Measurements from ENCODE around the gene TEX52. TPM values are rescaled to one million over a fixed set of nuclear protein-coding genes. Genes with fewer than 3 reads are reported as not detected.

Gene TEX52
- total and polyA plus RNA-seq, 10 of the 15 experiments (the other 5 are each of a cell fraction or from before 2014, with no cell fraction given): 0.23 TPM; not detected in 9

DNA sequence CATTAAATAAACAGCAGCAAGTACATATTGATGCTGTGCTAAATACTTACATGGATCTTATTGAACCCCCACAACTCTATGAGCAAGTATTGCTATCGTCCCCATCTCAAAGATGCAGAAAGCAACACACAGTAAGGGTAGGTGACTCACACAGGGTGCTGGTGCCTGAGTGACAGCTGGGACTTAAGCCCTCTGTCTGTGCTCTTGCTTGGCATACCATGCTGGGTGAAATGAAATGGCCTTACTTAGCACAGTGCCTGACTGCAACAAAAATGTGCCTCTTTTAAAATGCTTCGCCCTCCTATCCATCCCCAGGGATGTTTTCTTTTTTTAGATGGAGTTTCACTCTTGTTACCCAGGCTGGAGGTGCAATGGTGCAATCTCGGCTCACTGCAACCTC, 788 bp downstream of the TEX52 start (continued):
- TF ChIP-seq, protein P1, sequence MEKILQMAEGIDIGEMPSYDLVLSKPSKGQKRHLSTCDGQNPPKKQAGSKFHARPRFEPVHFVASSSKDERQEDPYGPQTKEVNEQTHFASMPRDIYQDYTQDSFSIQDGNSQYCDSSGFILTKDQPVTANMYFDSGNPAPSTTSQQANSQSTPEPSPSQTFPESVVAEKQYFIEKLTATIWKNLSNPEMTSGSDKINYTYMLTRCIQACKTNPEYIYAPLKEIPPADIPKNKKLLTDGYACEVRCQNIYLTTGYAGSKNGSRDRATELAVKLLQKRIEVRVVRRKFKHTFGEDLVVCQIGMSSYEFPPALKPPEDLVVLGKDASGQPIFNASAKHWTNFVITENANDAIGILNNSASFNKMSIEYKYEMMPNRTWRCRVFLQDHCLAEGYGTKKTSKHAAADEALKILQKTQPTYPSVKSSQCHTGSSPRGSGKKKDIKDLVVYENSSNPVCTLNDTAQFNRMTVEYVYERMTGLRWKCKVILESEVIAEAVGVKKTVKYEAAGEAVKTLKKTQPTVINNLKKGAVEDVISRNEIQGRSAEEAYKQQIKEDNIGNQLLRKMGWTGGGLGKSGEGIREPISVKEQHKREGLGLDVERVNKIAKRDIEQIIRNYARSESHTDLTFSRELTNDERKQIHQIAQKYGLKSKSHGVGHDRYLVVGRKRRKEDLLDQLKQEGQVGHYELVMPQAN (conservative IDR thresholded peaks at IDR 0.05): no peak
- TF ChIP-seq, protein P2, sequence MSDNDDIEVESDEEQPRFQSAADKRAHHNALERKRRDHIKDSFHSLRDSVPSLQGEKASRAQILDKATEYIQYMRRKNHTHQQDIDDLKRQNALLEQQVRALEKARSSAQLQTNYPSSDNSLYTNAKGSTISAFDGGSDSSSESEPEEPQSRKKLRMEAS (IDR thresholded peaks at IDR 0.05; ENCODE audit: low read depth, low read length): no peak
- TF ChIP-seq MTA3 (IDR thresholded peaks at IDR 0.05; ENCODE audit: borderline replicate concordance, low read length): no peak

DNA sequence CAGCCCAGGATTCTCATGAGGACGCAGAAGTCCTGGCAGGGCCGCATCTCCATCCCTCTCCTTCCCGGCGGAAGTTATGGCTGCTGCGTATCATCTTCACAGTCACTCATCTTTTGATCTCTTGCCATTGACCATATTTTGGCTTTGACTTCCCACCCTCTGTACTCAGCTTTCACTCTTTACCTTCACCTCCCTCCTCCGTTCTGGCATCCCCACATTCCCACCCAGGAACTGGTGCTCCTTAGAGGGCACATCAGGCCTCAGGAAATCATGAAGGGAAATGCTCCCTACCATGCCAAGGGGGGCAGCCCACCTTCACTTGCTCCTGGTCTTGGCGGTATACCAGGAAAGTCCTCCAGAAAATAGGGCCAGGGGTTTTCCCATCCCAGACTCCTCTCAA, 1.3 kb downstream of the TEX52 start:
- no peak overlapping the region for H2AFZ ChIP-seq (ENCODE audit: control insufficient read depth, low read depth, low read length)
- H4K20me1 ChIP-seq (ENCODE audit: control insufficient read depth, insufficient read depth): no peaks in the 10 kb centered on the region
- H3K79me2 ChIP-seq (ENCODE audit: control insufficient read depth, insufficient read depth, low read length): no peaks in the 10 kb centered on the region
- no peaks in the 10 kb centered on the region for H3K9me3 ChIP-seq (replicated peaks; ENCODE audit: control insufficient read depth, insufficient read depth, low read length)
- ChIA-PET CTCF (interaction anchor here (3.0 kb wide), 1 partner anchor 89 kb away, joined by 24 read pairs; no protein-coding TSS in a partner anchor), POLR2A (no interaction called here), SMC1A (ENCODE audit: uncharacterized antibody, unreplicated experiment) (no interaction called here), RAD21 (ENCODE audit: unreplicated experiment) (no interaction called here)
- WGBS (ENCODE audit: insufficient coverage, insufficient replicate concordance, low lambda C conversion rate, missing lambda C conversion rate): 96% methylated on average over 7 of the region's 7 CpGs
- in situ Hi-C loops (cut with MboI) (no loop called here), intact Hi-C loops (cut with micrococcal nuclease; ENCODE audit: unreplicated experiment) (no loop called here)
- no peaks in the 10 kb centered on the region for H3K27me3 ChIP-seq (replicated peaks in 1 of 2; ENCODE audit: control insufficient read depth in 2 of 2, insufficient read depth in 2 of 2, low read length in 1 of 2)
- H3K4me1 ChIP-seq (ENCODE audit: control insufficient read depth, insufficient read depth, low read length): no peaks in the 10 kb centered on the region
- TF ChIP-seq SUPT20H (IDR thresholded peaks at IDR 0.05; ENCODE audit: borderline replicate concordance, control insufficient read depth, low read depth, low read length) (no peak), HCFC1 (IDR thresholded peaks at IDR 0.05; ENCODE audit: low read length) (no peak), BHLHE40 (IDR thresholded peaks at IDR 0.05; ENCODE audit: borderline replicate concordance in 1 of 2, low read depth in 2 of 2, low read length in 1 of 2) (no peak)
- TF ChIP-seq, protein P3, sequence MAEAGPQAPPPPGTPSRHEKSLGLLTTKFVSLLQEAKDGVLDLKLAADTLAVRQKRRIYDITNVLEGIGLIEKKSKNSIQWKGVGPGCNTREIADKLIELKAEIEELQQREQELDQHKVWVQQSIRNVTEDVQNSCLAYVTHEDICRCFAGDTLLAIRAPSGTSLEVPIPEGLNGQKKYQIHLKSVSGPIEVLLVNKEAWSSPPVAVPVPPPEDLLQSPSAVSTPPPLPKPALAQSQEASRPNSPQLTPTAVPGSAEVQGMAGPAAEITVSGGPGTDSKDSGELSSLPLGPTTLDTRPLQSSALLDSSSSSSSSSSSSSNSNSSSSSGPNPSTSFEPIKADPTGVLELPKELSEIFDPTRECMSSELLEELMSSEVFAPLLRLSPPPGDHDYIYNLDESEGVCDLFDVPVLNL (IDR thresholded peaks at IDR 0.05; ENCODE audit: low read depth, low read length): no peak
- TF ChIP-seq, protein P4, sequence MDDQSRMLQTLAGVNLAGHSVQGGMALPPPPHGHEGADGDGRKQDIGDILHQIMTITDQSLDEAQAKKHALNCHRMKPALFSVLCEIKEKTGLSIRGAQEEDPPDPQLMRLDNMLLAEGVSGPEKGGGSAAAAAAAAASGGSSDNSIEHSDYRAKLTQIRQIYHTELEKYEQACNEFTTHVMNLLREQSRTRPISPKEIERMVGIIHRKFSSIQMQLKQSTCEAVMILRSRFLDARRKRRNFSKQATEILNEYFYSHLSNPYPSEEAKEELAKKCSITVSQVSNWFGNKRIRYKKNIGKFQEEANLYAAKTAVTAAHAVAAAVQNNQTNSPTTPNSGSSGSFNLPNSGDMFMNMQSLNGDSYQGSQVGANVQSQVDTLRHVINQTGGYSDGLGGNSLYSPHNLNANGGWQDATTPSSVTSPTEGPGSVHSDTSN (IDR thresholded peaks at IDR 0.05; ENCODE audit: insufficient replicate concordance, low read depth, low read length): no peak
- TF ChIP-seq, protein P5, sequence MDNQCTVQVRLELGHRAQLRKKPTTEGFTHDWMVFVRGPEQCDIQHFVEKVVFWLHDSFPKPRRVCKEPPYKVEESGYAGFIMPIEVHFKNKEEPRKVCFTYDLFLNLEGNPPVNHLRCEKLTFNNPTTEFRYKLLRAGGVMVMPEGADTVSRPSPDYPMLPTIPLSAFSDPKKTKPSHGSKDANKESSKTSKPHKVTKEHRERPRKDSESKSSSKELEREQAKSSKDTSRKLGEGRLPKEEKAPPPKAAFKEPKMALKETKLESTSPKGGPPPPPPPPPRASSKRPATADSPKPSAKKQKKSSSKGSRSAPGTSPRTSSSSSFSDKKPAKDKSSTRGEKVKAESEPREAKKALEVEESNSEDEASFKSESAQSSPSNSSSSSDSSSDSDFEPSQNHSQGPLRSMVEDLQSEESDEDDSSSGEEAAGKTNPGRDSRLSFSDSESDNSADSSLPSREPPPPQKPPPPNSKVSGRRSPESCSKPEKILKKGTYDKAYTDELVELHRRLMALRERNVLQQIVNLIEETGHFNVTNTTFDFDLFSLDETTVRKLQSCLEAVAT (IDR thresholded peaks at IDR 0.05): no peak
- TF ChIP-seq, protein P1 (conservative IDR thresholded peaks at IDR 0.05): no peak
- no peak overlapping the region for H3K27ac ChIP-seq (ENCODE audit: control insufficient read depth, insufficient read depth)
- ATAC-seq: no peak
- no peak overlapping the region for H3K9ac ChIP-seq (ENCODE audit: control insufficient read depth, insufficient read depth, low read length)
- no peak for DNase-seq (ENCODE audit: low read depth, low spot score)
- H3K4me2 ChIP-seq (ENCODE audit: control insufficient read depth, insufficient read depth): no peak overlapping the region
- BruUV-seq (replicated peaks): no TSS peak
- FAIRE-seq: no peak
- no peak overlapping the region for H3K4me3 ChIP-seq
- peaks cover 11% of the 10 kb centered on the region in 2 experiments; a peak in 3 of 4 replicates for H3K36me3 ChIP-seq (ENCODE audit: control insufficient read depth in 2 of 2, insufficient read depth in 2 of 2, low read length in 1 of 2)
